ENCODE measurements around the gene DENND2C. TPM values are rescaled to one million over a fixed set of nuclear protein-coding genes. Genes with fewer than 3 reads are reported as not detected.

DENND2C gene
- total RNA-seq, 2 donors from 2014 or later: 25.6 to 40.3 TPM

GRCh38 chr1:114559356-114559755, 110.5 kb downstream of the DENND2C start:
- H3K36me3 ChIP-seq (ENCODE audit: control insufficient read depth, insufficient read depth, low read length): no peaks in the 10 kb centered on the region
- DNase-seq: no peak
- no peaks in the 10 kb centered on the region for H3K4me1 ChIP-seq (ENCODE audit: control insufficient read depth, insufficient read depth, low read length)
- 89 to 96% methylated on average over 3 of the region's 3 CpGs for WGBS, 2 experiments (ENCODE audit: insufficient coverage in 1 of 2, insufficient read length in 1 of 2)
- H3K9me3 ChIP-seq (ENCODE audit: control insufficient read depth, low read length): no peaks in the 10 kb centered on the region
- no peaks in the 10 kb centered on the region for H3K27me3 ChIP-seq (ENCODE audit: control insufficient read depth, insufficient read depth, low read length, poor library complexity, severe bottlenecking)
- Mint-ChIP-seq H3K9me3 (peaks cover 22% of the 10 kb centered on the region), H3K4me3 (no peak overlapping the region), H3K27me3 (ENCODE audit: insufficient read depth) (peaks cover 2% of the 10 kb centered on the region), H3K4me1 (peaks cover 4% of the 10 kb centered on the region), H3K36me3 (ENCODE audit: low read depth) (peaks cover 11% of the 10 kb centered on the region), H3K27ac (no peak overlapping the region)
- TF ChIP-seq CTCF (conservative IDR thresholded peaks at IDR 0.05): no peak
- H3K4me3 ChIP-seq (ENCODE audit: low read length): no peak overlapping the region
- H3K27ac ChIP-seq (ENCODE audit: low read depth, low read length): no peak overlapping the region
- no peak overlapping the region for H3K9ac ChIP-seq (ENCODE audit: extremely low read depth, low read length, poor library complexity, severe bottlenecking)

- H3K27me3 ChIP-seq (ENCODE audit: control insufficient read depth, insufficient read depth, low read length, poor library complexity, severe bottlenecking): no peaks in the 10 kb centered on the region
- DNase-seq: no peak
- no peaks in the 10 kb centered on the region for H3K4me1 ChIP-seq (ENCODE audit: control insufficient read depth, insufficient read depth, low read length)
- no peaks in the 10 kb centered on the region for H3K36me3 ChIP-seq (ENCODE audit: control insufficient read depth, insufficient read depth, low read length)
- Mint-ChIP-seq H3K4me3 (no peak overlapping the region), H3K36me3 (ENCODE audit: low read depth) (peaks cover 6% of the 10 kb centered on the region), H3K27ac (no peak overlapping the region), H3K9me3 (peaks cover 21% of the 10 kb centered on the region), H3K27me3 (ENCODE audit: insufficient read depth) (peaks cover 2% of the 10 kb centered on the region), H3K4me1 (peaks cover 4% of the 10 kb centered on the region)
- H3K27ac ChIP-seq (ENCODE audit: low read depth, low read length): no peak overlapping the region
- TF ChIP-seq CTCF (conservative IDR thresholded peaks at IDR 0.05): peak; percentile 74
- no peaks in the 10 kb centered on the region for H3K9me3 ChIP-seq (ENCODE audit: control insufficient read depth, low read length)
- no peak overlapping the region for H3K4me3 ChIP-seq (ENCODE audit: low read length)
- H3K9ac ChIP-seq (ENCODE audit: extremely low read depth, low read length, poor library complexity, severe bottlenecking): no peak overlapping the region
- WGBS, 2 experiments (ENCODE audit: insufficient coverage in 1 of 2, insufficient read length in 1 of 2): no CpG with 5 or more reads among the region's 1 CpG
Measured at GRCh38 chr1:114558544-114558943, 111.3 kb downstream of the DENND2C start.

GRCh38 chr1:114554577-114554976, 115.3 kb downstream of the DENND2C start:
- no peak overlapping the region for H3K4me3 Mint-ChIP-seq
- 82 to 100% methylated on average over 2 of the region's 2 CpGs for WGBS, 2 experiments (ENCODE audit: insufficient coverage in 1 of 2, insufficient read length in 1 of 2)
- no peaks in the 10 kb centered on the region for H3K9me3 ChIP-seq (ENCODE audit: control insufficient read depth, low read length)

More at GRCh38 chr1:114554577-114554976, 115.3 kb downstream of the DENND2C start:
- Histone ChIP-seq H3K27ac (ENCODE audit: low read depth, low read length) (no peak overlapping the region), H3K4me1 (ENCODE audit: control insufficient read depth, insufficient read depth, low read length) (no peaks in the 10 kb centered on the region), H3K36me3 (ENCODE audit: control insufficient read depth, insufficient read depth, low read length) (no peaks in the 10 kb centered on the region), H3K9ac (ENCODE audit: extremely low read depth, low read length, poor library complexity, severe bottlenecking) (no peak overlapping the region), H3K4me3 (ENCODE audit: low read length) (no peak overlapping the region), H3K27me3 (ENCODE audit: control insufficient read depth, insufficient read depth, low read length, poor library complexity, severe bottlenecking) (no peaks in the 10 kb centered on the region)
- Mint-ChIP-seq H3K27me3 (ENCODE audit: insufficient read depth) (no peaks in the 10 kb centered on the region), H3K36me3 (ENCODE audit: low read depth) (no peaks in the 10 kb centered on the region), H3K9me3 (no peaks in the 10 kb centered on the region), H3K4me1 (peaks cover 5% of the 10 kb centered on the region), H3K27ac (no peak overlapping the region)
- DNase-seq: no peak
- TF ChIP-seq CTCF (conservative IDR thresholded peaks at IDR 0.05): no peak

Data from endodermal cell (in vitro differentiated cells).